ENCODE results near the gene PKN1.

PKN1 gene

DNA sequence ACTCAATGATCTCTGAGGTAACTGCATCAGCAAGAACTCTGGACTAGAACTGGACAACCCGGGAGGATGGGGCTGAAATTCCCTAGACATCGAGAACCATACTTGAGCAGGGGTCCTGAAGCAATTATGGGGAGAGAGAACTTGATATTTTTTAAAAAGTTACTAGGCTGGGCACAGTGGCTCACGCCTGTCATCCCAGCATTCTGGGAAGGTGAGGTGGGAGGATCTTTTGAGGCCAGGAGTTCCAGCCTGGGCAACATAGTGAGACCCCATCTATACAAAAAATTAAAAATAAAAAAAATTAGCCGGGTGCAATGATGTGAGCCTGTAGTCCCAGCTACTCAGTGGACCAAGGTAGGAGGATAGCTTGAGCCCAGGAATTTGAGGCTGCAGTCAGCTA lies 87.4 kb downstream of the PKN1 start:
- no peak overlapping the region for H3K27ac ChIP-seq (ENCODE audit: low read depth, low read length)
- H3K36me3 ChIP-seq (ENCODE audit: control insufficient read depth in 1 of 2, insufficient read depth in 2 of 2, low read length in 2 of 2): peaks cover 0 to 8% of the 10 kb centered on the region in 2 donors
- H3K9ac ChIP-seq (ENCODE audit: low read depth in 1 of 2, low read length in 2 of 2): no peak overlapping the region
- H3K27me3 ChIP-seq (ENCODE audit: control insufficient read depth in 1 of 2, insufficient read depth in 2 of 2, low read length in 2 of 2): no peaks in the 10 kb centered on the region
- no peak overlapping the region for H3K4me3 ChIP-seq (ENCODE audit: low read depth in 1 of 2, low read length in 2 of 2)
- peaks cover 29 to 36% of the 10 kb centered on the region in 2 donors for H3K4me1 ChIP-seq (ENCODE audit: control insufficient read depth in 1 of 2, insufficient read depth in 2 of 2, low read length in 2 of 2)
- H3K9me3 ChIP-seq (ENCODE audit: control insufficient read depth in 1 of 2, low read length in 2 of 2): no peaks in the 10 kb centered on the region
